Heart left ventricle (tissue), 16 donors: ENCODE measurements around the gene ZMYND10. TPM values are rescaled to one million over a fixed set of nuclear protein-coding genes. Genes with fewer than 3 reads are reported as not detected.

Experiments used
- ATAC-seq, 4 donors: fragments of 200-7000 bp; cut with Tn5 transposase; one replicate each; pipeline ENCODE4 v1.9.1; 2020 to 2022; ENCODE audit warnings: moderate library complexity in 4 of 4, mild to moderate bottlenecking in 3 of 4, moderate number of reproducible peaks in 1 of 4
- DNase-seq, 5 donors: peaks; one replicate each; pipeline ENCODE4 v3.0.0-alpha.2; 2020
- H3K27ac ChIP-seq, 12 donors: fragments of 200-600 bp; sonication (generic) in 4 of 12; one replicate each; pipeline versions ENCODE4 v1.5.0 to v1.8.0; 2016 to 2022; ENCODE audit warnings: mild to moderate bottlenecking in 2 of 12
- H3K27me3 ChIP-seq, 9 donors: fragments of 200-600 bp; sonication (generic) in 2 of 9; one replicate each; pipeline versions ENCODE4 v1.5.1 to v1.8.0; 2016 to 2022; ENCODE audit warnings: mild to moderate bottlenecking in 3 of 9
- H3K36me3 ChIP-seq, 9 donors: fragments of 200-600 bp; sonication (generic) in 2 of 9; one replicate each; pipeline versions ENCODE4 v1.5.0 to v1.8.0; 2018 to 2022; ENCODE audit warnings: mild to moderate bottlenecking in 2 of 9
- H3K4me1 ChIP-seq, 12 donors: fragments of 200-600 bp; sonication (generic) in 4 of 12; one replicate each; pipeline versions ENCODE4 v1.5.0 to v1.8.0; 2016 to 2022; ENCODE audit warnings: mild to moderate bottlenecking in 3 of 12
- H3K4me3 ChIP-seq, 12 donors: fragments of 200-600 bp; sonication (generic) in 4 of 12; one replicate each; pipeline versions ENCODE4 v1.5.0 to v1.8.0; 2017 to 2022; ENCODE audit warnings: mild to moderate bottlenecking in 9 of 12, moderate library complexity in 4 of 12
- H3K9me3 ChIP-seq, 12 donors: fragments of 200-600 bp; sonication (generic) in 4 of 12; one replicate each; pipeline versions ENCODE4 v1.5.0 to v1.8.0; 2016 to 2022; ENCODE audit warnings: mild to moderate bottlenecking in 1 of 12
- POLR2A ChIP-seq, 2 donors: fragments of 450-650 bp; IDR thresholded peaks; one replicate each; pipeline ENCODE4 v1.6.1; 2017; ENCODE audit warnings: antibody characterized with exemption in 2 of 2, mild to moderate bottlenecking in 2 of 2, moderate library complexity in 2 of 2
- WGBS, 4 donors: extraction: QIAGEN DNeasy Blood & Tissue Kit in 2 of 4; methylation state at CpG; one replicate each; pipeline versions ENCODE4 v1.1.5 to v1.1.7; 2013 to 2018; 5-methylcytosine and 5-hydroxymethylcytosine counted together
- intact Hi-C, 10 donors: fragments of 100-400 bp; cut with DNase I; formaldehyde crosslinking; loops; one replicate each; pipeline versions ENCODE4 v1.11.1 to v1.14.2; 2022
- long read RNA-seq, 3 donors: library from polyadenylated mRNA; unstranded; transcript quantifications; one replicate each; pipeline ENCODE4 v2.0.0, GENCODE V29; 2020 to 2021
- polyA plus RNA-seq, 2 donors: library from polyadenylated mRNA; stranded (reverse); fragments of 200-250 nt; gene quantifications; one replicate each; pipeline ENCODE4 v1.2.3, GENCODE V29; 2013
- total RNA-seq, 9 donors: library from RNA; depleted of rRNA in 2 of 9; stranded (reverse); fragments of >200 nt in 2 of 9; fragmentation: NEBNext Ultra II Directional in 3 of 9; extraction: Animal tissue kit (Norgen Biotek cat#: 25700) in 3 of 9; gene quantifications; one replicate each; pipeline versions ENCODE4 v1.1.0 to v1.2.4, GENCODE V29; 2016 to 2023
- TF ChIP-seq, protein P1 (sequence below), 12 donors: fragments of 200-600 bp; sonication (generic) in 4 of 12; IDR thresholded peaks; one replicate each; pipeline versions ENCODE4 v1.5.0 to v1.8.0; 2018 to 2022; ENCODE audit warnings: antibody characterized with exemption in 12 of 12, mild to moderate bottlenecking in 5 of 12
- donor health status: ischemic (EF 13 %, LVEDD 7.1; RV severe dilation, severe dysfunction).
- donor health status: healthy with polysubstance abuse.
- donor health status: DM: no; HTN: yes; CAD: no.
- donor health status: DM: no; HTN: no; CAD: no.
- donor health status: ischemic (EF 25% LVEDD 6.9; RV normal size, moderate dysfunction).
- donor health status: ischemic (EF 25% LVEDD 5.7; RV mildly dilated, moderate dysfunction).
- donor health status: healthy.
- donor health status: DM: yes; HTN: yes; CAD: no.
- donor health status: ischemic (EF 35%, LVEDD 5.7; RV mildly dilated, moderate dysfunction).
- donor health status: nonischemic (EF 11% LVEDD 7.7; RV severe dilation, severe dysfunction).
- donor health status: DM: yes; HTN: yes; CAD: no.
- donor health status: PGD.
- donor health status: ischemic (EF 29% LVEDD 5.4; RV normal size, mild dysfunction).
- donor health status: nonischemic (EF 23%, LVEDD 6.1; RV moderate dilation, normal function).

The ZMYND10 gene
- 1 to 10 TPM in 2 of 9 donors, under 1 TPM in 2, not detected in 5; 0.49 to 1.4 (median 1.0) TPM for total RNA-seq
- under 1 TPM; 0.15 to 0.29 TPM for polyA plus RNA-seq
- long read RNA-seq, donor 1: 0 reads
- long read RNA-seq, donor 2: 0 reads
- long read RNA-seq, donor 3: 0 reads

DNA sequence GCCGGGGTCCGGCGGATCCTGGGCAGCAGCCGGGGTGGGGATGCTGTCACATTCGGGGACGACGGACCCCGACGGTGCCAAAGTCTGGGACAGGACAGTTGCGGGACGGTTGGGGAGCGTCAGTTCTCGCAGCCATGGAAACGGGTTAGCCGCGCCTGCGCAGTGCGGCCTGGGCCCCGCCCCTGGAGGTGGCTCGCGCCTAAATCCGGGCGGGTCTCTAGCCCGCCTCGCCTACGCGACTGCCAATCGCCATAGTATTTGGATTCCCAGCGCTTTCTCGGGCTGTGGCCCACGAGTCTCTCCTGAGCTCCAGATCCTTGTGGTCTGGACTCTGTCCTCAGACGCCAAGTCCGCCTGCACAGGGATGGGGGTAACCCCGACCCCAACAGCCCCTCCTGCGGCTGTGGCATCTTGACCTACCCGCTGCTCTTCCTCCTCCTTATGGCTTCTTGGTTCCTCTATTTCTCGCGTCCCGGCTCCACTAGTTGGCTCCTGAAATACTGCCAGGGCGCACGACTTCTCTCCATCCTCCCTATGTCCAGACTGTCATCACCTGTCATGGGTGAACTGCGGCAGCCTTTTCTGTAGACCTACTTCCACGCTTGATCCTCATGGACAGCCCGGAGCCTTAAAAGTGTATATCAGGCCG lies at the start of gene ZMYND10:
TSS of gene ZMYND10 (minus strand) at position 147 of the 649 bp plus-strand sequence. CDS start 153 bp downstream, outside the sequence.
- H3K4me1 ChIP-seq: peaks cover 2 to 53% (median 34%) of the 10 kb centered on the region in 12 donors

DNA sequence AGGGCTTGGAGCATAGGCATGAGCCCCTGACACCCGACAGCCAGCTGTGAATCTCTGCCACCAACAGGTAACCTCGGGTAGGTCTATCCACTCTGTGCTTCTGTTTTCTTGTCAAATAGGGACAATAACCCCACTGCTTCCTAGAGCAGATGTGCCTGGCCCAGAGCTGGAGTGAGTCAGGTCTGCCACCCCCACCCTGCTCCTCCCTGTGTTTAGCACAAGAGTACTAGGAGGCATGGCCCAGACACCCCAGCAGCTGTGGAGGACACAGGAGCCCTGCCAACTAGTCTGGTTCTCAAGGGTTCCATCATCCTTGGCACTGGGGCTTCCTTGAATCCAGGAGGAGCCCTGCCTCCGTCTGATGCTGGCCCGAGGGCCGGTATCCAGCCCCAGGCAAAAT lies 47.5 kb upstream of the ZMYND10 start:
- no peaks in the 10 kb centered on the region for H3K36me3 ChIP-seq
- no peak for TF ChIP-seq POLR2A (IDR thresholded peaks at IDR 0.05)
- TF ChIP-seq, protein P1, sequence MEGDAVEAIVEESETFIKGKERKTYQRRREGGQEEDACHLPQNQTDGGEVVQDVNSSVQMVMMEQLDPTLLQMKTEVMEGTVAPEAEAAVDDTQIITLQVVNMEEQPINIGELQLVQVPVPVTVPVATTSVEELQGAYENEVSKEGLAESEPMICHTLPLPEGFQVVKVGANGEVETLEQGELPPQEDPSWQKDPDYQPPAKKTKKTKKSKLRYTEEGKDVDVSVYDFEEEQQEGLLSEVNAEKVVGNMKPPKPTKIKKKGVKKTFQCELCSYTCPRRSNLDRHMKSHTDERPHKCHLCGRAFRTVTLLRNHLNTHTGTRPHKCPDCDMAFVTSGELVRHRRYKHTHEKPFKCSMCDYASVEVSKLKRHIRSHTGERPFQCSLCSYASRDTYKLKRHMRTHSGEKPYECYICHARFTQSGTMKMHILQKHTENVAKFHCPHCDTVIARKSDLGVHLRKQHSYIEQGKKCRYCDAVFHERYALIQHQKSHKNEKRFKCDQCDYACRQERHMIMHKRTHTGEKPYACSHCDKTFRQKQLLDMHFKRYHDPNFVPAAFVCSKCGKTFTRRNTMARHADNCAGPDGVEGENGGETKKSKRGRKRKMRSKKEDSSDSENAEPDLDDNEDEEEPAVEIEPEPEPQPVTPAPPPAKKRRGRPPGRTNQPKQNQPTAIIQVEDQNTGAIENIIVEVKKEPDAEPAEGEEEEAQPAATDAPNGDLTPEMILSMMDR (IDR thresholded peaks at IDR 0.05): no peak
- ATAC-seq (no peak), DNase-seq (no peak)
- WGBS, 4 donors: 86 to 95% (median 90%) methylated on average over 5 of the region's 5 CpGs
- no peaks in the 10 kb centered on the region for H3K27me3 ChIP-seq
- no peak overlapping the region for H3K4me3 ChIP-seq
- intact Hi-C loops: loop anchor here in 1 of 10 donors (5.0 kb wide), 1 partner anchor 104 kb away; no protein-coding TSS in a partner anchor
- no peaks in the 10 kb centered on the region for H3K9me3 ChIP-seq
- peaks cover 3 to 31% (median 17%) of the 10 kb centered on the region in 12 donors for H3K4me1 ChIP-seq
- H3K27ac ChIP-seq: peak overlapping the region in 1 of 12 donors; percentile 60

More for the DNA sequence above, at the start of gene ZMYND10:
- TF ChIP-seq POLR2A (IDR thresholded peaks at IDR 0.05): no peak
- TF ChIP-seq, protein P1 (IDR thresholded peaks at IDR 0.05): no peak
- ATAC-seq: peak in 3 of 4 donors; percentile 21 to 40 (median 29)
- no peak within 1 kb of the TSS for H3K27ac ChIP-seq
- H3K4me3 ChIP-seq: peak within 1 kb of the TSS in 10 of 12 donors; percentile 4 to 57 (median 47)
- no peaks in the 10 kb centered on the region for H3K9me3 ChIP-seq
- peak; percentile 70 to 89 (median 78) for DNase-seq
- 8 to 19% (median 14%) methylated on average over 25 to 45 of the region's 45 CpGs for WGBS, 4 donors
- no peaks in the 10 kb centered on the region for H3K27me3 ChIP-seq
- intact Hi-C loops: loop anchor here in 7 of 10 donors (2.0 to 10.0 kb wide), 4 partner anchors 87 to 1039 kb away; partner anchors contain the start of genes CISH (in 2 of the 7) and MANF (in 1 of the 7)
- peaks cover 0 to 17% (median 9%) of the 10 kb centered on the region in 9 donors for H3K36me3 ChIP-seq

GRCh38 chr3:50392101-50392715 lies 46.7 kb upstream of the ZMYND10 start:
- Histone ChIP-seq H3K36me3 (no peaks in the 10 kb centered on the region), H3K9me3 (no peaks in the 10 kb centered on the region), H3K4me1 (peaks cover 3 to 31% (median 17%) of the 10 kb centered on the region in 12 donors), H3K27me3 (no peaks in the 10 kb centered on the region), H3K27ac (peak overlapping the region in 4 of 12 donors; percentile 28 to 60 (median 31)), H3K4me3 (no peak overlapping the region)
- 58 to 73% (median 69%) methylated on average over 5 of the region's 5 CpGs for WGBS, 4 donors
- ATAC-seq: peak; percentile 72 to 85 (median 78)
- TF ChIP-seq POLR2A (IDR thresholded peaks at IDR 0.05): no peak
- TF ChIP-seq, protein P1 (IDR thresholded peaks at IDR 0.05): no peak
- intact Hi-C loops: loop anchor here in 1 of 10 donors (5.0 kb wide), 1 partner anchor 105 kb away; no protein-coding TSS in a partner anchor
- peak; percentile 18 to 74 (median 60) for DNase-seq
